GM21381 (cell line): ENCODE data around the gene GOLGA6L7.
"Not testable (repeated sequence)": the region's sequence is repeated elsewhere in the genome, so short reads cannot be mapped to it uniquely, and the experiment has no call there.

Source experiments
- ATAC-seq: cut with Tn5 transposase; IDR thresholded peaks from one replicate; pipeline ENCODE4 v1.9.1; 2021; ENCODE audit warnings: mild to moderate bottlenecking, moderate library complexity; ENCODE audit not compliant: unreplicated experiment

The GOLGA6L7 gene

DNA sequence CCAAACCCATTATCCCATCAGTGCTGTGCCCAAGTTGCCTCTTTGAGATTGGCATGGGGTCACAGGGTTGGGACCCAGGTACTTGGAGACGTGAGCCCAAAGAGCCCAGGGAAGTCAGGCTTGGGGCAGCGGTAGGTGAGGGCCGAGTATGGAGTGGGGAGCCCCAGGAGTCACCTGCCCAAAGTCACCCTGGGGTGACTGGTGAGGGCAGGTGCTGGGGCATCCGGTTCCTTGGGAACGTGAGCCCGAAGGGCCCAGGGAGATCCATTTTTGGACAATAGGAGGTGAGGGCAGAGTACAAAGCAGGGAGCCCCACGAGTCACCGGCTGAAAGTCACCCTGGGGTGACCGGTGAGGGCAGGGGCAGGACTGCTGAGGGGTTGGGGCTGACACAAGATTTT is 485 bp downstream of the GOLGA6L7 start:
- ATAC-seq: not testable (repeated sequence)

DNA sequence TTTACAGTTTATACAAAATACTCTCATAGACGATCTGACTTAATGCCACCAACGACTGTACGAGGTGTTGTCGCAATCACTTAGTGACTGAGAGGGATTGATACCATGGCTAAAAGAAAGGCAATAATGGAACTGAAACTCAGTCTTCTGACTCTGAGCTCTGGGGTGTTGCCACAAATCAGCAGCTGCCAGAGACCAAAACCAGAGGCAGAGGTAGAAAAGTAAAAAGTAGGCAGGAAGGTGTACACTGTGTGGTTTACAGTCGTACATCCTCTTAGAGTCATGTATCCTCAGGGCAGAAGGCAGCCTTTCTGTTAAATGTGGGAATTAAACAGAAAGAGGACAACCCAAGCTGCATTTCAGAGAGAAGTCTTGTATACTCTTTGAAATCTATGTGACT is 1.2 kb downstream of the GOLGA6L7 start:
- ATAC-seq: peak; percentile 84

- not testable (repeated sequence) for ATAC-seq
These were observed 4.3 kb downstream of the GOLGA6L7 start for GRCh38 chr15:28844147-28844546.

GRCh38 chr15:28843520-28843919 is 4.9 kb downstream of the GOLGA6L7 start:
- not testable (repeated sequence) for ATAC-seq

- ATAC-seq: not testable (repeated sequence)
These were observed 6.2 kb downstream of the GOLGA6L7 start for GRCh38 chr15:28842210-28842609.

DNA sequence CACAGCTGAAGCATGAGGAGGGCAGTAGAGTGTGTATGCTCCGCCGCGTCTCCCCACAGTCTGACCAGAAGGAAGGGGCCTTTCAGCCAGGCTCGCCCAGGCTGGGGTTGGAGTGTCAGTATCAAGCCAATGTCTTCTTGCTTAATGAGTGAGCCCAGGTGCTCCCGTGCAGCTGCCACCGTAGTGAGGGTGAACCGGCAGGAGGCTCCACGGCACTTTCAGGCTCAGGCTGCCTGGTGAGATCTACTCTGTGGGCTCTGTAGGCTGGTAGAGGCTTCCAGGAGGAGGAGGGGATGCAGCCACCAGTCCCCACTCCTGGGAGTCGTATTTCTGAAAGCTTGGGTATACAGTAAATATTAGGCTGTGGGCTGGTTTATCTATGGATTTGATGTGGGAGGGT is 8.2 kb downstream of the GOLGA6L7 start:
- ATAC-seq: not testable (repeated sequence)

DNA sequence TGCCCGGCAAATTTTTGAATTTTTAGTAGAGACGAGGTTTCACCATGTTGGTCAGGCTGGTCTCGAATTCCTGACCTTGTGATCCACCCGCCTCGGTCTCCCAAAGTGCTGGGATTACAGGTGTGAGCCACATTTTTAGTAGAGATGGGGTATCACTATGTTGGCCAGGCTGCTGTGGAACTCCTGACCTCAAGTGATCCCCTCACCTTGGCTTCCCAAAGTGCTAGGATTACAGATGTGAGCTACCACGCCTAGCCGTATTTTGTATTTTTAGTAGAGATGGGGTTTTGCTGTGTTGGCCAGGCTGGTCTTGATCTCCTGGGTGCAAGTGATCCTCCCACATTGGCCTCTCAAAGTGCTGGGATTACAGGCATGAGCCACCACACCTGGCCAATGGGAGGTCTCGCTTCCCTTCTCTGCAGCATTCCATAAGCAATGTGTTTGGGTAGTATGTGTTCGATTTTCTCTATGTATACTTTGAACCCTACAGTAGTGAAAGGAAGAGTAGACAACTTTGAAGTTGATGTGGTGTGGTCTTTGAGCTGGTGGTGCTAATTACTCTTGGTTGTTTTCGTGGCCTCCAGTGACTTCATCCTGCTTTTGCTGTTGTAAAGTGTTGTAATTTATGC is 13.4 kb downstream of the GOLGA6L7 start:
- ATAC-seq: not testable (repeated sequence)

DNA sequence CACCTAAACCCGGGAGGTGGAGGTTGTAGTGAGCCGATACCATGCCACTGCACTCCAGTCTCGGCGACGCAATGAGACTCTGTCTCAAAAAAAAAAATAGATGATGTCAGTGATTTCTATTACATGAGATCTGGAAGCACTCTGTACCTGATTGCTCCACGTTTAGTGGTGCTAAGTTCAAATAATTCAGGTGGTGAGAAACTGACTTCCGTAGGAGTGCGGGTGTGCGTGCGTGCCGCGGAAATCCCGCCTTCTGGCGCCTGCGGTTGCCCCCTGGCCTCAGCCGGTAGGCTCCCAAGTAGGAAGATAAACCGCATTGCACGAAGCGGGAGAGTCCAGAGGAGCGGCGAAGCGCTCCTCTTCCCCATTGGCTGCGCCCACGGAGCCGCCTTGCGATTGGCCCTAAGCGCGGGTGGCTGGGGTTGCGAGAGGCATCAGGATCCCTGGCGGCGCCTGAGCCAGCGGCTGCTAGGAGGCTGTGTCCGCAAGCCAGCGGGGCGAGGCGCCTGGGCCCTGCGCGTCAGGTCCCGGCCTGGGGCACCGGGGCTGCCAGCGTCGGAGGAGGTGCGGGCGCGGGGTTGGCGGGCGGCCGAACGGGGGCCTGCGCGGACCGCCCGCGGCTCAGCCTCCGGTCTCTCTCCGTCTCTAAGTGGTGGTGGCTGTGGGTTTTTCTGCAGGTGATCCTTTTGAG is 16.4 kb downstream of the GOLGA6L7 start:
- not testable (repeated sequence) for ATAC-seq

GRCh38 chr15:28821420-28821819 is 27.0 kb downstream of the GOLGA6L7 start:
- ATAC-seq: not testable (repeated sequence)

DNA sequence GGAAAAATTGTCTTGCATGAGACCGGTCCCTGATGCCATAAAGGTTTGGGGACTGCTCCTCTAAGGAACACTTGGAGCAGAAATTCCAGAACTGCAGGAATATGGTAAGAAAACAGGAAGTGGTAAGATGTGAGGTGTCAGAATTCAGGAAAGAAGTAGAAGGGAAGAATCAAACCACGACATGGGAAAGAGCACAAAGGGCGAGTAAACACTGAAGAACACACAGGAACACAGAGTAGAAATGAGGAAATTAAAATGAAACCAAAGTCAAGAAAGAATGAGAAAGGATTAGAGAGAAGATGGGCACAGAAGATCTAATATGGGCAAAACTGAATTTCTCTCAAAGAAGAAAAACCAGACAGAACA is 28.5 kb downstream of the GOLGA6L7 start:
- not testable (repeated sequence) for ATAC-seq

DNA sequence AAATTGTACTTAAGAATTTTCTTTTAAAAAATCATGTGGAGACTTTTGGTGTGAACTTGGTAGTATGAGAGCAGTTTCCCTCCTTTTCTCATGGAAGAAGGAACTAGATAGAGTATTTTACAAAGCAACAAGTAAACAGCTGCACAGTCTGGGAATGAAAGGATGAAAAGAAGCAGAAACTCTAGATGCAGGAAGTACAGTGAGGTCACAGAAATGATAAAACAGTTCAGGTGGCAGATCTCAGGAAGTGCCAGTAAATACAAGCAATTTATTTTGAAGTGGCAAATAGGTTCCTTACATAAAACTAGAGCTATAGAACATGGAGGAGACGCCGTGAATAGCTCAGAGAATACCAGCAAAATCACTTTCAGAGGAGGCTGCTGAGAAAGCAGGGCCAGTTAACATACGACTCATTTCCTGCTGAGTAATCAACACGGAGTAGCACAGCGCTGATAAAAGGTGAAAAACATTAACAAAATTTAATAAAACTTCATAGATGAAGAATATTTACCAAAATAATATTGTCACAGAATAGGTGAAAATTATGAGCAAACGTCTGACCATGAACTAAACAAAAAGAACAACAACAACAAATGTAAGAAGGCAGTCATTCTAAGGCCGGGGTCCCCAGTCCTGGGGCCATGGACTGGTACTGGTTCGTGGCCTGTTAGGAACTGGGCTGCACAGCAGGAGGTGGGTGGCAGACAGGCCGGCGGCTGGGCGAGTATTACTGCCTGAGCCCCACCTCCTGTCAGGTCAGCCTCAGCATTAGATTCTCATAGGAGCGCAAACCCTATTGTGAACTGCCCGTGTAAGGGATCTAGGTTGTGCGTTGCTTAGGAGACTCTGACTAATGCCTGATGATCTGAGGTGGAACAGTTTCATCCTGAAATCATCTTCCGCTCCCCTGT is 29.2 kb downstream of the GOLGA6L7 start:
- ATAC-seq: not testable (repeated sequence)

GRCh38 chr15:28818168-28818567 is 30.3 kb downstream of the GOLGA6L7 start:
- ATAC-seq: not testable (repeated sequence)

DNA sequence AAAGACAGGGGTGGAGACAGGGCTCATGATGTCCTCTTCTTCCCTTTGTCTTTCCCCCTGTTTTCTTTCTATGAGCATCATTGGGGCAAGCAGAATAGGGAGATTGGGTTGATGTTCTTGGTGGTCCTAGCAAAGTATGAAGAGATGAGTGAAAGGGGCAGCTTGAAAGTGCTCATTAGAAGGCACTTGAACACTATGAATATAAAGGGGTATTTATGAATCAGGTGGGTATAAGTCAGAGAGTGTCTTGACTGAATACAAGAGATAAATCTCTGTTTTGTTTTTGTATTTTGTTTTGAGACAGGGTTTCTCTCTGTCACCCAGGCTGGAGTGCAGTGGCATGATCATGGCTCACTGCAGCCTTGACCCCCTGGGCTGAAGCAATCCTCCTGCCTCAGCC is 34.4 kb downstream of the GOLGA6L7 start:
- ATAC-seq: not testable (repeated sequence)

GRCh38 chr15:28813392-28813791 is 35.1 kb downstream of the GOLGA6L7 start:
- not testable (repeated sequence) for ATAC-seq

DNA sequence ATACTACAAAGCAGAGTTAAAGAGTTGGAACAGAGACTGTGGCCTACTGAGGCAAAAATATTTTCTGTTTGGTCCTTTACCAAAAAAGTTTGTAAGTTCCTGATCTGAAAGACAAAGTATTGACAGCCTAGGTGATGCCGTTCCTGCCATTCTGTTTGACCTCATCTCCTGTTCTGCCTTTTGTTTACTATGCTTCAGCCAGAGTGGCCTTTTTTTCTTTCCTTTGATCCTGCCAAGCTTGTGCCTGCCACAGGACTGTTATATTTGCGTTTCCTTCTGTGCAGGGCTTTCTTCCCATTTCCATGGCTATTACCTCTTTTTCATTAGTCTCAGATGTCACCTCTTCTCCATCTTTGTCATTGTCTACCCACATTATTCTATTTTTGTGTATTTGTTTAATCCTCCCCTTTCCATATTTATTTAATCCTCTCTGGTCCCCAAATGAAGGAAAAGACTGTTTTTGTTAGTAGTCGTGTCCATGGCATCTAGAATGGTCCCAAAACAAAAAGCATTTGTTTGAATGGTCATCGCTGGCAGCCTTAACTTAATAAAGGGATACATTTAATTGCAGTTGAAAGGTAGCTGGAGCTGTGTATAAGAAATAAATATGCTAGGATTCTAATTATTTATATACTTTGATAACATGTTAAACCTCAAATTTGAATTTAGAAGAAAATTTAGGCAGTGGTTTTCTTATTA is 36.4 kb downstream of the GOLGA6L7 start:
- ATAC-seq: not testable (repeated sequence)

DNA sequence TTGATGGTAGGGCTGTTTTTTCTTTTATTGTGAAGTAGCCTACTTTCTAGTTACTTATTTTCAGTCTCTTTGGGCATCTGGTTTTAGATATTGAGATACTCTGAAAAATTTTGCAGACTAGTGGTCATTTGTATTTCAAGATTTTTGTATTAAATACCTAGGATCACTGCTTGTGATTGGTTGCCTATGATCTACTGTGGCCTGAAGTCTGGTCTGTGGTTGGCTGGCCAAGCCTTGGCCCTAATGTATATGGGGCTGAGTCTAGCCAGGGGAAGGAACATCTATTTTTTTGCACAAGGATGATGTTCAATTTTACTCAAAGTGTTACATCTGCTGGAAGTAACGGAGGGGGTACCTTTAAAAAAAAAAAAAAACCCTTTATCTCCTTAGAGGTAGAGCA is 38.0 kb downstream of the GOLGA6L7 start:
- not testable (repeated sequence) for ATAC-seq

- not testable (repeated sequence) for ATAC-seq
These were observed 40.3 kb downstream of the GOLGA6L7 start for GRCh38 chr15:28808136-28808535.

GRCh38 chr15:28800366-28800765 is 48.1 kb downstream of the GOLGA6L7 start:
- not testable (repeated sequence) for ATAC-seq

DNA sequence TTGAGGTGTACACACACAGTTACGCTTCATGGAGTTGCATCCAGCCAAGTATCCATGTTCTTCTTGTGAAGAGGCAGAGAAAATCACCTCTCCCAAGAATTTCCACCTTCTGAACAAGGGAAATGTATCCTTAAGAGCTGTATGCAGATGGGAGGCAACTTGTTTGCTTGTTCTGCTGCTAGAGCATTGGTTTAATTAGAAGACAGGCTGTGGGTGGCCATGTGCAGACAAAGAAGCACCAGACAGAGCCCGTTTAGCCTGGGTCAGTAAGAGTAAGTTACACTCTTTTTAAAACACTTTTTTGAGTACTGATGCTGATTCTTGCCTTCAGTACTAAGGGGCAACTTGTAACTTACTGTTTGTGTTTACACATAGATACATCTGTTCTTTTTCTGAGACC is 50.2 kb downstream of the GOLGA6L7 start:
- not testable (repeated sequence) for ATAC-seq

DNA sequence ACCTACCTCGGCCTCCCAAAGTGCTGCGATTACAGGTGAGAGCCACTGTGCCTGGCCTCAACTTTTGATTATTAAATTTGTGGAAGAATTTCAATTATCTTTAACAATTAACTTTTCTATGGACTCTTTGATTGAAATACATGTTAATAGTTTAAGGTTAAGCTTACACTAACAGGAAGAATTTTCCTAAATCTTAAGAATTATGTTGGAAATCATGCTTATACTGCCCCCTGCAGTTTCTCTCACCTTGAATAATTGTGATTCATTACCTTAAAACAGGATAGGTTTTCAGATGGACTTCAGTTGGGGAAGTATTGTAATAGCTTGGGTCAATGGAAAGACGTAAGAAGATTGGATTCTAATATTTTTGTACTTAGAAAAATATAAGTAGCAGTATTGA is 54.2 kb downstream of the GOLGA6L7 start:
- ATAC-seq: not testable (repeated sequence)
